Measurements from ENCODE around the gene TAF8. TPM values are rescaled to one million over a fixed set of nuclear protein-coding genes. Genes with fewer than 3 reads are reported as not detected.
"Not testable (repeated sequence)": the region's sequence is repeated elsewhere in the genome, so short reads cannot be mapped to it uniquely, and the experiment has no call there.

TAF8 gene
- 30.4 TPM for polyA plus RNA-seq (2013, experiment 1 of 2)
- polyA plus RNA-seq (2013, experiment 2 of 2), result 29.3 TPM

- Histone ChIP-seq H2AK5ac (ENCODE audit: low read depth, low read length) (peak within 1 kb of the TSS; percentile 94), H2BK5ac (ENCODE audit: low read length) (no peak within 1 kb of the TSS), H3K27me3 (ENCODE audit: control insufficient read depth in 3 of 3, insufficient read depth in 3 of 3, low read depth in 1 of 3, low read length in 3 of 3) (peaks cover 0 to 25% (median 0%) of the 10 kb centered on the region in 3 experiments), H3K36me3 (replicated peaks in 1 of 2; ENCODE audit: control insufficient read depth in 2 of 2, insufficient read depth in 2 of 2, low read length in 2 of 2) (peaks cover 7 to 33% of the 10 kb centered on the region in 2 donors), H3K27ac (replicated peaks; ENCODE audit: low read length) (peak within 1 kb of the TSS; percentile 80), H3K14ac (ENCODE audit: low read length) (no peak within 1 kb of the TSS), H3K4me3 (ENCODE audit: low read length in 2 of 2) (peak within 1 kb of the TSS; percentile 70 to 95), H3K18ac (ENCODE audit: low read length) (peak within 1 kb of the TSS; percentile 94), H3K9ac (ENCODE audit: low read depth, low read length, poor library complexity) (peak within 1 kb of the TSS; percentile 47), H3K79me1 (ENCODE audit: low read depth, low read length) (no peaks in the 10 kb centered on the region), H3K4me2 (ENCODE audit: insufficient read depth, low read length, poor library complexity, severe bottlenecking) (peak within 1 kb of the TSS; percentile 59), H3K4ac (ENCODE audit: low read length) (no peak within 1 kb of the TSS), H2BK120ac (ENCODE audit: low read depth, low read length) (no peak within 1 kb of the TSS), H3K23ac (ENCODE audit: low read depth, low read length, poor library complexity) (peak within 1 kb of the TSS; percentile 97), H3K4me1 (ENCODE audit: control insufficient read depth in 2 of 2, insufficient read depth in 1 of 2, low read depth in 1 of 2, low read length in 2 of 2) (peaks cover 10 to 15% of the 10 kb centered on the region in 2 donors), H3K9me3 (replicated peaks in 1 of 2; ENCODE audit: control insufficient read depth in 2 of 2, insufficient read depth in 1 of 2, low read depth in 1 of 2, low read length in 2 of 2) (peaks cover 0 to 3% of the 10 kb centered on the region in 2 donors), H4K8ac (ENCODE audit: low read depth, low read length) (no peak within 1 kb of the TSS), H4K91ac (ENCODE audit: low read depth, low read length, poor library complexity) (no peak within 1 kb of the TSS), H2AFZ (ENCODE audit: low read length) (peak within 1 kb of the TSS; percentile 93), H2BK15ac (ENCODE audit: low read length) (peak within 1 kb of the TSS; percentile 75), H2BK12ac (ENCODE audit: low read length) (no peak within 1 kb of the TSS)
- peak; percentile 90 for DNase-seq (ENCODE audit: low spot score)
- no CpG with 5 or more reads among the region's 59 CpGs for WGBS, 2 donors (ENCODE audit: extremely low coverage in 2 of 2, insufficient read length in 2 of 2, insufficient replicate concordance in 1 of 2)
Observed at GRCh38 chr6:42050297-42051267, at the start of gene TAF8. TAF8 (plus strand) TSS chr6:42050524; CDS start chr6:42050542, 18 bp downstream.

- Histone ChIP-seq H3K9me3 (replicated peaks in 1 of 2; ENCODE audit: control insufficient read depth in 2 of 2, insufficient read depth in 1 of 2, low read depth in 1 of 2, low read length in 2 of 2) (no peaks in the 10 kb centered on the region), H4K91ac (ENCODE audit: low read depth, low read length, poor library complexity) (no peak overlapping the region), H3K18ac (ENCODE audit: low read length) (no peak overlapping the region), H3K4ac (ENCODE audit: low read length) (no peak overlapping the region), H3K27ac (replicated peaks; ENCODE audit: low read length) (no peak overlapping the region), H3K23ac (ENCODE audit: low read depth, low read length, poor library complexity) (no peak overlapping the region), H3K79me1 (ENCODE audit: low read depth, low read length) (no peaks in the 10 kb centered on the region), H2BK5ac (ENCODE audit: low read length) (no peak overlapping the region), H3K36me3 (replicated peaks in 1 of 2; ENCODE audit: control insufficient read depth in 2 of 2, insufficient read depth in 2 of 2, low read length in 2 of 2) (no peaks in the 10 kb centered on the region), H2AFZ (ENCODE audit: low read length) (no peak overlapping the region), H2BK120ac (ENCODE audit: low read depth, low read length) (no peak overlapping the region), H3K27me3 (ENCODE audit: control insufficient read depth in 3 of 3, insufficient read depth in 3 of 3, low read depth in 1 of 3, low read length in 3 of 3) (no peaks in the 10 kb centered on the region), H3K14ac (ENCODE audit: low read length) (no peak overlapping the region), H4K8ac (ENCODE audit: low read depth, low read length) (no peak overlapping the region), H2BK12ac (ENCODE audit: low read length) (no peak overlapping the region), H3K4me2 (ENCODE audit: insufficient read depth, low read length, poor library complexity, severe bottlenecking) (no peak overlapping the region), H3K9ac (ENCODE audit: low read depth, low read length, poor library complexity) (no peak overlapping the region), H2AK5ac (ENCODE audit: low read depth, low read length) (no peak overlapping the region), H3K4me3 (ENCODE audit: low read length in 2 of 2) (no peak overlapping the region), H2BK15ac (ENCODE audit: low read length) (no peak overlapping the region), H3K4me1 (ENCODE audit: control insufficient read depth in 2 of 2, insufficient read depth in 1 of 2, low read depth in 1 of 2, low read length in 2 of 2) (no peaks in the 10 kb centered on the region)
- WGBS, 2 donors (ENCODE audit: extremely low coverage in 2 of 2, insufficient read length in 2 of 2, insufficient replicate concordance in 1 of 2), result no CpG with 5 or more reads among the region's 6 CpGs
- no peak for DNase-seq (ENCODE audit: low spot score)
Observed at GRCh38 chr6:42001506-42001905, 48.8 kb upstream of the TAF8 start.

GRCh38 chr6:42003658-42004057 is 46.7 kb upstream of the TAF8 start:
- not testable (repeated sequence) for H3K18ac ChIP-seq (ENCODE audit: low read length); H2AFZ ChIP-seq (ENCODE audit: low read length); H3K4me1 ChIP-seq (ENCODE audit: control insufficient read depth in 2 of 2, insufficient read depth in 1 of 2, low read depth in 1 of 2, low read length in 2 of 2); H2BK12ac ChIP-seq (ENCODE audit: low read length); H3K27ac ChIP-seq (replicated peaks; ENCODE audit: low read length); H3K14ac ChIP-seq (ENCODE audit: low read length); H3K36me3 ChIP-seq (replicated peaks in 1 of 2; ENCODE audit: control insufficient read depth in 2 of 2, insufficient read depth in 2 of 2, low read length in 2 of 2); H3K9ac ChIP-seq (ENCODE audit: low read depth, low read length, poor library complexity); H3K9me3 ChIP-seq (replicated peaks in 1 of 2; ENCODE audit: control insufficient read depth in 2 of 2, insufficient read depth in 1 of 2, low read depth in 1 of 2, low read length in 2 of 2); H3K23ac ChIP-seq (ENCODE audit: low read depth, low read length, poor library complexity); H2AK5ac ChIP-seq (ENCODE audit: low read depth, low read length); H3K79me1 ChIP-seq (ENCODE audit: low read depth, low read length); H4K91ac ChIP-seq (ENCODE audit: low read depth, low read length, poor library complexity); H3K4me2 ChIP-seq (ENCODE audit: insufficient read depth, low read length, poor library complexity, severe bottlenecking); H2BK5ac ChIP-seq (ENCODE audit: low read length); H3K4ac ChIP-seq (ENCODE audit: low read length); H2BK15ac ChIP-seq (ENCODE audit: low read length); H3K4me3 ChIP-seq (ENCODE audit: low read length in 2 of 2); DNase-seq (ENCODE audit: low spot score); H3K27me3 ChIP-seq (ENCODE audit: control insufficient read depth in 3 of 3, insufficient read depth in 3 of 3, low read depth in 1 of 3, low read length in 3 of 3); H4K8ac ChIP-seq (ENCODE audit: low read depth, low read length); H2BK120ac ChIP-seq (ENCODE audit: low read depth, low read length)
- no CpG with 5 or more reads among the region's 1 CpG for WGBS, 2 donors (ENCODE audit: extremely low coverage in 2 of 2, insufficient read length in 2 of 2, insufficient replicate concordance in 1 of 2)

All from neuronal stem cell (in vitro differentiated cells).